B cell (primary cell): Measurements from ENCODE around the gene PLCD1. TPM values are rescaled to one million over a fixed set of nuclear protein-coding genes. Genes with fewer than 3 reads are reported as not detected.
A peak's percentile ranks its signal among the peaks of the same experiment; 100 is the strongest.

Experiments
- ATAC-seq: fragments of 200-7000 bp; cut with Tn5 transposase; one replicate; pipeline ENCODE4 v1.10.0; 2021; ENCODE audit warnings: low read depth, mild to moderate bottlenecking, moderate number of reproducible peaks, moderate library complexity
- CTCF ChIA-PET: fragments of 350-600 bp; sonication (Branson Sonifier 250); formaldehyde crosslinking; loops from one replicate; lab custom pipeline; 2021; ENCODE audit warnings: antibody characterized with exemption, inconsistent platforms; lab: Charles Lee
- POLR2A ChIA-PET: fragments of 350-600 bp; sonication (Branson Sonifier 250); formaldehyde crosslinking; loops from one replicate; lab custom pipeline; 2021; ENCODE audit warnings: antibody characterized with exemption; lab: Charles Lee
- DNase-seq: peaks from one replicate; pipeline ENCODE4 v3.0.0; 2013
- H2AFZ ChIP-seq: 2 replicates; pipeline ENCODE4 v1.6.1; 2012; ENCODE audit warnings: mild to moderate bottlenecking, low read depth, low read length; ENCODE audit not compliant: insufficient read depth, poor library complexity, severe bottlenecking
- H3K27ac ChIP-seq, 2 donors: 1 replicate in 1 of 2; 2 replicates in 1 of 2; pipeline ENCODE4 v1.5.1; 2012 to 2013; ENCODE audit warnings: low read length in 2 of 2, mild to moderate bottlenecking in 2 of 2, moderate library complexity in 1 of 2
- H3K27me3 ChIP-seq, 4 experiments: fragments of 200-600 bp in 1 of 4; sonication (generic) in 1 of 4; replicated peaks in 1 of 4; 1 replicate in 2 of 4; 2 replicates in 2 of 4; pipeline versions ENCODE4 v1.6.1 to v1.7.0; 2013 to 2016; ENCODE audit warnings: low read length in 3 of 4, mild to moderate bottlenecking in 2 of 4, mixed read lengths in 1 of 4, moderate library complexity in 1 of 4; ENCODE audit not compliant: insufficient read depth in 4 of 4, control insufficient read depth in 3 of 4; ENCODE audit errors: control extremely low read depth in 1 of 4
- H3K36me3 ChIP-seq, 2 experiments: replicated peaks in 1 of 2; 1 replicate in 1 of 2; 2 replicates in 1 of 2; pipeline versions ENCODE4 v1.6.1 to v1.7.1; 2013; ENCODE audit warnings: low read length in 1 of 2; ENCODE audit not compliant: insufficient read depth in 2 of 2, control insufficient read depth in 1 of 2; ENCODE audit errors: control extremely low read depth in 1 of 2, extremely low read depth in 1 of 2
- H3K4me1 ChIP-seq, 2 donors: fragments of 200-600 bp in 1 of 2; sonication (generic) in 1 of 2; 1 replicate in 1 of 2; 2 replicates in 1 of 2; pipeline versions ENCODE4 v1.5.1 to v1.6.1; 2013 to 2017; ENCODE audit warnings: low read length in 2 of 2; ENCODE audit not compliant: control insufficient read depth in 2 of 2, insufficient read depth in 2 of 2
- H3K4me2 ChIP-seq: replicated peaks from 2 replicates; pipeline ENCODE3; 2012; ENCODE audit warnings: mild to moderate bottlenecking, low read depth, low read length; ENCODE audit not compliant: poor library complexity, severe bottlenecking
- H3K4me3 ChIP-seq, 5 experiments: fragments of 200-600 bp in 1 of 5; sonication (generic) in 1 of 5; 1 replicate in 3 of 5; 2 replicates in 2 of 5; pipeline versions ENCODE4 v1.5.1 to v1.7.0; 2011 to 2016; ENCODE audit warnings: low read length in 4 of 5, mild to moderate bottlenecking in 4 of 5, low read depth in 2 of 5, control low read depth in 1 of 5, moderate library complexity in 1 of 5; ENCODE audit not compliant: insufficient read depth in 1 of 5; ENCODE audit errors: control extremely low read depth in 1 of 5, extremely low read depth in 1 of 5
- H3K79me2 ChIP-seq: fragments of 200-600 bp; sonication (generic); one replicate; pipeline ENCODE4 v1.6.0; 2016; ENCODE audit warnings: low read length; ENCODE audit not compliant: control insufficient read depth, insufficient read depth
- H3K9ac ChIP-seq: fragments of 200-600 bp; sonication (generic); 2 replicates; pipeline ENCODE4 v1.6.1; 2017; ENCODE audit warnings: mild to moderate bottlenecking, low read length, moderate library complexity
- H3K9me3 ChIP-seq, 3 donors: one replicate each; pipeline versions ENCODE4 v1.6.1 to v1.7.1; 2013; ENCODE audit warnings: low read length in 2 of 3; ENCODE audit not compliant: control insufficient read depth in 2 of 3, insufficient read depth in 1 of 3; ENCODE audit errors: control extremely low read depth in 1 of 3
- H4K20me1 ChIP-seq: 2 replicates; pipeline ENCODE4 v1.6.0; 2012; ENCODE audit warnings: mild to moderate bottlenecking, low read length; ENCODE audit not compliant: insufficient read depth, control insufficient read depth, poor library complexity, severe bottlenecking
- H3K27ac Mint-ChIP-seq: one replicate; pipeline ENCODE4 v1.8.0; 2021; ENCODE audit warnings: mixed read lengths
- H3K27me3 Mint-ChIP-seq: one replicate; pipeline ENCODE4 v1.8.0; 2021; ENCODE audit warnings: mixed read lengths
- H3K4me1 Mint-ChIP-seq: one replicate; pipeline ENCODE4 v1.8.0; 2021; ENCODE audit warnings: mixed read lengths
- H3K4me3 Mint-ChIP-seq: one replicate; pipeline ENCODE4 v1.8.0; 2021; ENCODE audit warnings: mixed read lengths
- H3K9me3 Mint-ChIP-seq: one replicate; pipeline ENCODE4 v1.8.0; 2022; ENCODE audit warnings: mixed read lengths; ENCODE audit not compliant: insufficient read depth
- EZH2 ChIP-seq: IDR thresholded peaks from 2 replicates; pipeline ENCODE4 v1.6.1; 2012; ENCODE audit warnings: borderline replicate concordance, low read depth, mild to moderate bottlenecking, moderate library complexity, low read length; ENCODE audit not compliant: insufficient read depth, poor library complexity, severe bottlenecking
- WGBS: methylation state at CpG from one replicate; pipeline ENCODE4 v1.1.5; 2013; ENCODE audit warnings: missing lambda C conversion rate; ENCODE audit not compliant: insufficient coverage; 5-methylcytosine and 5-hydroxymethylcytosine counted together
- intact Hi-C: fragments of 100-400 bp; cut with micrococcal nuclease; formaldehyde crosslinking; loops from one replicate; pipeline ENCODE4 v1.10.0; 2022
- polyA plus RNA-seq: library from polyadenylated mRNA; depleted of rRNA; stranded (reverse); fragments of >200 nt; gene quantifications from 2 replicates; pipeline ENCODE4 v1.2.3, GENCODE V29; 2012
- total RNA-seq, 2 donors: library from RNA; stranded (reverse); fragments of 120-200 nt in 1 of 2; gene quantifications; 1 replicate in 1 of 2; 2 replicates in 1 of 2; pipeline versions ENCODE4 v1.2.3 to v1.2.4, GENCODE V29; 2013 to 2022
- TF ChIP-seq, protein P1 (sequence below): fragments of 200-600 bp; IDR thresholded peaks from one replicate; pipeline ENCODE4 v1.8.0; 2022; ENCODE audit warnings: antibody characterized with exemption, mild to moderate bottlenecking

The PLCD1 gene
- total and polyA plus RNA-seq, 2 donors (not counting 1 experiment from before 2014, with no cell fraction given) = 5.8 to 10.1 TPM

DNA sequence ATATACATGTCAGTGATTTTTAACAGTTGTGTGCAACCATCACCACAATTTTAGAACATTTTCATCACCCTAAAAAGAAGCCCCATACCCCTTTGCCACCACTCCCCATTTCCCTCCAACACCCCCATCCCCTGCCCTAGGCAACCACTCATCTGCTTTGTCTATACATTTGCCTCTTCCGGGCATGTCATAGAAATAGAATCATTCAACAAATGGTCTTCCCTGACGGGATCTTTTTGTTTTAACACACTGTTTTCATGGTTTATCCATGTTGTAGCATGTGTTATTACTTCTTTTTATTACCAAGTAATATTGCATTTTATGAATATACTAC, 34.8 kb downstream of the PLCD1 start:
- ChIA-PET CTCF (interaction anchor here (1.1 kb wide), 1 partner anchor 21 kb away, joined by 6 read pairs; no protein-coding TSS in a partner anchor), POLR2A (no interaction called here)
- H3K9me3 Mint-ChIP-seq = no peaks in the 10 kb centered on the region
- peak overlapping the region; percentile 96 for H3K27ac Mint-ChIP-seq
- Histone ChIP-seq H3K4me3 (peak overlapping the region; percentile 55 to 87 (median 78)), H3K9ac (peak overlapping the region; percentile 69), H4K20me1 (no peaks in the 10 kb centered on the region), H3K27me3 (no peaks in the 10 kb centered on the region), H3K4me2 (peak overlapping the region; percentile 73), H3K9me3 (peaks cover 0 to 9% (median 0%) of the 10 kb centered on the region in 3 donors), H3K4me1 (peaks cover 27 to 44% of the 10 kb centered on the region in 2 donors), H2AFZ (peak overlapping the region; percentile 90), H3K79me2 (peaks cover 12% of the 10 kb centered on the region), H3K27ac (peak overlapping the region; percentile 67 to 70), H3K36me3 (peaks cover 0 to 13% of the 10 kb centered on the region in 2 experiments)
- peak overlapping the region; percentile 99 for H3K4me3 Mint-ChIP-seq
- no CpG with 5 or more reads among the region's 2 CpGs for WGBS
- DNase-seq (no peak), ATAC-seq (no peak)
- no peaks in the 10 kb centered on the region for H3K27me3 Mint-ChIP-seq
- peaks cover 51% of the 10 kb centered on the region for H3K4me1 Mint-ChIP-seq
- intact Hi-C loops = no loop called here
- TF ChIP-seq, protein P1, sequence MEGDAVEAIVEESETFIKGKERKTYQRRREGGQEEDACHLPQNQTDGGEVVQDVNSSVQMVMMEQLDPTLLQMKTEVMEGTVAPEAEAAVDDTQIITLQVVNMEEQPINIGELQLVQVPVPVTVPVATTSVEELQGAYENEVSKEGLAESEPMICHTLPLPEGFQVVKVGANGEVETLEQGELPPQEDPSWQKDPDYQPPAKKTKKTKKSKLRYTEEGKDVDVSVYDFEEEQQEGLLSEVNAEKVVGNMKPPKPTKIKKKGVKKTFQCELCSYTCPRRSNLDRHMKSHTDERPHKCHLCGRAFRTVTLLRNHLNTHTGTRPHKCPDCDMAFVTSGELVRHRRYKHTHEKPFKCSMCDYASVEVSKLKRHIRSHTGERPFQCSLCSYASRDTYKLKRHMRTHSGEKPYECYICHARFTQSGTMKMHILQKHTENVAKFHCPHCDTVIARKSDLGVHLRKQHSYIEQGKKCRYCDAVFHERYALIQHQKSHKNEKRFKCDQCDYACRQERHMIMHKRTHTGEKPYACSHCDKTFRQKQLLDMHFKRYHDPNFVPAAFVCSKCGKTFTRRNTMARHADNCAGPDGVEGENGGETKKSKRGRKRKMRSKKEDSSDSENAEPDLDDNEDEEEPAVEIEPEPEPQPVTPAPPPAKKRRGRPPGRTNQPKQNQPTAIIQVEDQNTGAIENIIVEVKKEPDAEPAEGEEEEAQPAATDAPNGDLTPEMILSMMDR = no peak
- TF ChIP-seq EZH2 = no peak

DNA sequence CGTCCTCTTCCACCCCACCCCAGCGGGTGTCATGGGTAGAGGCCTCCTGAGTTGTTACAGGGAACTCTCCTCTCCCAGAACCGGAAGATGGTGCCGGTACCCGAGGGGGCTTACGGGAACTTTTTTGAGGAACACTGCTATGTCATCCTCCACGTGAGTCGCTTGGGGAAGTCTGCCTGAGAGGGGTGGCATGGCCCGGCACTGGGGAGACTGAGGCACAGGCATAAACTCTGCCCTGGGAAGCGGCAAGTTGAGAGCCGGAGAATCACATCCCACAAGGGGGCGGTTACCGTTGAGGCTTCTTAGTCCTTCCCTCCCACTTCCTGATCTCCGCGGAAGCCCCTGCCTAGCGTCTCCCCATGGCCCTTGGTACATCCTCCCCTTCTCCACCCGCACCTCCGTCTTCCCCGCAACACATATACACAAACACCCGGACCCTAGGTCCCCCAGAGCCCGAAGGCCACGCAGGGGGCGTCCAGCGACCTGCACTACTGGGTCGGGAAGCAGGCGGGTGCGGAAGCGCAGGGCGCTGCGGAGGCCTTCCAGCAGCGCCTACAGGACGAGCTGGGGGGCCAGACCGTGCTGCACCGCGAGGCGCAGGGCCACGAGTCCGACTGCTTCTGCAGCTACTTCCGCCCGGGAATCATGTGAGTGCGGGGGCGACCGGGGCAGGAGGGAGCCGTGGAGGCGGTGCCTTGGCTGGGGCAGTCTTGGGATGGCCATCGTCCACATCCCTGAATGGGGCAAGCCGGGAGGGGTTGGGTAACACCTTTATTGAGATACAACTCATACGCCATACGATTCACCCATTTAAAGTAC, 35.4 kb downstream of the PLCD1 start:
- H3K4me1 Mint-ChIP-seq = peaks cover 45% of the 10 kb centered on the region
- Histone ChIP-seq H3K9me3 (peaks cover 0 to 9% (median 0%) of the 10 kb centered on the region in 3 donors), H2AFZ (peak overlapping the region; percentile 90), H3K4me3 (peak overlapping the region; percentile 55 to 87 (median 78)), H3K27me3 (no peaks in the 10 kb centered on the region), H3K79me2 (peaks cover 12% of the 10 kb centered on the region), H3K9ac (peak overlapping the region; percentile 69), H4K20me1 (no peaks in the 10 kb centered on the region), H3K4me2 (peak overlapping the region; percentile 73), H3K36me3 (peaks cover 0 to 13% of the 10 kb centered on the region in 2 experiments), H3K4me1 (peaks cover 27 to 39% of the 10 kb centered on the region in 2 donors), H3K27ac (peak overlapping the region; percentile 67 to 70)
- no peaks in the 10 kb centered on the region for H3K9me3 Mint-ChIP-seq
- POLR2A ChIA-PET = no interaction called here
- TF ChIP-seq EZH2 = no peak
- TF ChIP-seq, protein P1 = no peak
- under 1% methylated on average over 45 of the region's 49 CpGs for WGBS
- H3K27me3 Mint-ChIP-seq = no peaks in the 10 kb centered on the region
- CTCF ChIA-PET = interaction anchor here (0.9 to 1.1 kb wide), 2 partner anchors 7 to 20 kb away, joined by 4 to 6 read pairs; no protein-coding TSS in a partner anchor
- peak; percentile 39 for ATAC-seq
- DNase-seq = peak; percentile 71
- intact Hi-C loops = loop anchor here (2.0 kb wide), 1 partner anchor 503 kb away; the partner anchor contains the start of gene EXOG
- H3K27ac Mint-ChIP-seq = peak overlapping the region; percentile 96
- H3K4me3 Mint-ChIP-seq = peak overlapping the region; percentile 99
